A204.1 (cell line): ENCODE results near the gene ZNF521.

Source experiments
- FAIRE-seq: peaks from 2 replicates; lab custom pipeline; 2012; peaks lifted over from hg19 to GRCh38; lab: Jason Lieb, UNC

Gene ZNF521

DNA sequence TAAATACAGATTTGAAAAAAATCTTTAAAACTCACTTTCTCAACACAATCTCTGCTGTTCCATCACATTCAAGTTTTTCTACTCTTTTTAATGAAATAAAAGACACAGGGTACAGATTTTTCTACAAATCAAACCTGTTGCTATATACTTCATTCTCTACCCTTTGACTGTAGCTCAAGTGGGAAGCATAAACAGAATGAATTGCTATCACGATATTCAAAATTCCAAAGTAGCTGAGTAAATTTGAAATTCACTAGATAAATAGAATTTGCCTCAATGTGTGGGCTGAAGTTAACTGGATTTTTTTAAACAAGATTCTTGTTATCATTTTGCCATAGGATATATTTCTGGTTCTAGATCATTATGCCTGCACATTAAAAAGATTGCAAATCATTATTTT lies 185.9 kb downstream of the ZNF521 start:
- no peak for FAIRE-seq

DNA sequence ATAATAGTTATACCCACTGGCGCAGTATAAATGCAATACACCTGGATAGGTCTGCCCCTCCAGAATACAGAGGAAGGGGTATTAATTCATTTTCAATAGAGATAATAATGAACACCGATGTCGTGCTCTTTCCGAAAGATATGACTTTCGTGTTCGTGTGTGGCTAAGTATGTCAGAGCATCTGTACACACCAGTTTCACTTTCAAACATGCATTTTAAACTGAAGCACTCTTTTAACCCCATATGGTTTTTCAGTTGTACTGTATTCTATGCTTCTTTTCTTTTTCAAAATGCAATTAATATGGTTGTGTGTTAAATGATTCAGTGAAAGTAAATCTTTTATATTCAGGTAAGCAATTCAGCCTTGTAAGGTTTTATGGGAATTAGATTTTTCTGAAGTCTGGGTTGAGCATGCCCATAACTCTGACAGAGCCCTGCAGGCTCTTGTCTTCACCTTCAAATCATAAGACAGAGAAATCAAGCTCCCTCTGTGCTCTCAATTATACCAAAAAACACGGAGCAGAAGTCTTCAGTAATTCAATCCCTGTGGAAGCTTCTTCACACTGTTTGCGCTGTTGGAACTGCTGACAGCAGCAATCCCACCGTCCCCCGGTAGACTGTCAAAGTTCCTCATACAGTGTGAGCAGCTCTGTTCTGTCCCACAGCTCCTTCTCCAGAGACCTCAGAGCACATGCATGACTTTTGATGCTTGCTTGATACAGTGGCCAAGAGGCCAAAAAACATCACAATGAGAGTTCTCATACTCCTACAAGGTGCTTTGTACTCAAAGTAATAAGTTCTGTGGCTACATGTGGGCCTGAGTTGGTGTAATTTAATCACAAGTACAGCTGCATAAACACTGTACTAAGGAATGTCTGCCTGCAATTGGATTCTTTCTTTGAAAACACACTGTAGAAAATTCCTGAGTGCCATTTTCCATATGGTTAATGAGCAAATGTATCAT lies 186.8 kb downstream of the ZNF521 start:
- no peak for FAIRE-seq

DNA sequence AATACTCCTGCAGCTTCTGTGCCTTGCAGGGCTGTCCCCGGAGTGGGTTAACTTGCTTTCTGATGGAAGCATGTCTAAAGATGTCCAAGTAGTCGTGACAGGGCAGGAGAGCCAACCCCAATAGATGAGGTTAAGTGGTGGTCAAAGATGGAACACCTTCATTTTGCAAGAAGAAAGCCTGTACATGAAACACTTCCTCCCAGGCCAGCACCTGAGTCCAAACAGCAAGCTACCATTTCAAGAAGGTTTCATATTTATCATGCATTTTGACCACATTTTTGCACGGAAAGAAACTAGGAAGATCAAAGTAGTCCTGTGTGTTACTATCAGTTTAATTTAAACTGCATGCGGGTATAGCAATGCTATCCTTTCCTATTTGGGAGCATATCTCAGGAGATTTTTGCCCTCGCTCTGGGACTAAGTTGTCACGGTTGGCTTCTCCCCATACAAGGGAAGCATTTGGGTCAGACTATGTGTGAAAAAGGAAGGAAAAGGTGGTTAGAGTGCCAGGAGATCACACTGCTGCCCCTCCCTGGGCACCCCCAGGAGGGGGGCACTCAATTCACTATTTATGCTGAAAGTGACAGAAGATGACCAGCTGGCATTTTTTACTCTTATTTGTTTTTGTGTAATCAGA lies 187.6 kb downstream of the ZNF521 start:
- FAIRE-seq: no peak

DNA sequence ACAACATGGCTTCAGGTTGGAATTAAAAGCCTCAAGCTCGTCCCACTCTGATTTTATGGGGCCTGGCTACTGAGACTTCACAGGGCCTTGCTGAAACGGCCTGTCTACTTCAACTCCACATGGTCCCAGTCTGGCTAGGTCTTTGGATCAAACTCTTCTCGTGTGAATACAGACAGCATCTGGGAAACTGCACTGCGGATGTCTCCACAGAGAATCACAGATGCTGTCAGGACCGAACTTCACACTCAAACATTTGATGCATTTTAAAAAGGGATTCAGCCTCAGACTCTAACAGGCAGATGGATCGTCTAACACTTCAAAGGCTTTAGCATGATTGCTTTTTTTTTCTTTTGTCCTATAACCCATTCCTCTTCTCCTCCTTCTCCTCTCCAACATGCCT lies 198.5 kb downstream of the ZNF521 start:
- FAIRE-seq: no peak

DNA sequence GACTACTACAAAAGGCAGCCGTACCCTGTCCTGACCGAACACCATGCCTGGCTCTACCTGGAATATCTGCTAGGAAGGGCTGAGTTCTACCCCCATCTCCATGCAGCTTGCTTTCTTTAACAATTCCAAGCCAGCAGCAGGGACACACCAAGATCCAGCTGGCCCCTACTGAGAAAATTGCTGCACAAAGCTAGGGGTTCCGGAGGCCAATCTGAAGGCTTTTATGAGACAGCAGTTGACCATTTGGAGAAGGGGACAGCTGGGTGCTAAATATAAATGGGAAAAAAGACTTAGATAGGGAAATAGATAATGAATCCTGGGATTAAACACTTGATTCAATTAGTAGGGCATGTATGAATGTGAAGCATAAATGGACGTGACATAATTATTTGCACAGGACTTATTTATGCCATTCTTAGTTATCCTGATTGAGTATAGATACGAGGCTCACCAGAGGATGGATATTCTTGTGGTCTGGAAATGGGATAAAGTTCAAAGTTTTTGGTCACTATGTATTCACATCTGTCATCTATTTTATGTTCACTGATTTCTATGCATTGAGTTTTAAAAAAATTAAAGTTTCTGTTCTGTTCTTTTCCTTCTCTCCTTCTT lies 204.0 kb downstream of the ZNF521 start:
- FAIRE-seq: no peak

DNA sequence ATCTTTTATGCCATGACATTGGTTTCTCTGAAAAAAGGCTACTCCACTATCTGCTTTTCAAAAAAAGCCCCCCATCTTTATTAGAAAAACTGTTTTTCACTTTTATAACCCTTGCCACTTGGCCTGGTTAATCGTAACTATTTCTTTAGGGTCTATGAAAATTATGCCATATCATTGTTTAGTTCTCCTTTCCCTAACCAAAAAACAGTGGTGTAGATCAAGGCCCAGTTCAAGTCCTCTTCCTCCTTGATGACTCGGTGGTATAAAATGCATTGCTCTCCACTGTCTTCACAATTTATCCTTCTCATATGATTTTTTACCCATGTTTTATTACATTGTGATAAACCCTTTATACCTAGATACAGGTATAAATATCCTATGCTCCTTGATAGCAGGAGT lies 205.5 kb downstream of the ZNF521 start:
- no peak for FAIRE-seq

DNA sequence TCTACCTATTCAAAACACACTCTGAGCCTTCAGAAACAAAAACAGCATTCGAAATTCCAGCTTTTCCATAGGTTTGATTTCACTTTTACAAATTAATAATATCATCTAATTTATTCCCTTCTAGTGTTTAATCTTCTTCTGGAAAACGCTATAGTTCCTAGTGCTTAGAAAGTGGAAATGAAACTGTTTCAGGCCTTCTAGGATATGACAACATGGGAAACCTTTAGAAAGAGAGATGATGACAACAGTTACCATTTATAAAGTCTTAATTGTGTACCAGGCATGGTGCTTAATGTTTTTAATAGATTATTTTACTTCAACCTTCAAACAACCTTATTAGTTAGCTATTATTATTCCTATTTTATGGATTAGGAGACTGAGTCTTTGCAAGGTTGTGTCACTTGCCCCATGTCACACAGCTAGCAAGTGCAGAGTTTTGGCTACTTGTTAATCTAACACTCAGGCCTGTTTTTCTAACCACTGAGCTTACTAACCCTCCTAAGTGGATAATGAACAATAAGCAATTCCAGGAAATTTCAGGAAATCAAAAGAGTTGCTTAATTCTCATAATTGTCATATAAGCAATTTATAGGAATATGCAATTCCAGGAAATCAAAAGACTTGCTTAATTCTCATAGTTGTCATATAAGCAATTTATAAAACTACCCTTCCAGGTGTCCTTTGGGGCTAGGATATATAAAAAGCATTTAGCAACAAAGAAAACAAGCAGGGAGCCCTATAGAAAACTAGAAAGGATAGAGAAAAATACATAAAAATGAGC lies 206.0 kb downstream of the ZNF521 start:
- FAIRE-seq: no peak

DNA sequence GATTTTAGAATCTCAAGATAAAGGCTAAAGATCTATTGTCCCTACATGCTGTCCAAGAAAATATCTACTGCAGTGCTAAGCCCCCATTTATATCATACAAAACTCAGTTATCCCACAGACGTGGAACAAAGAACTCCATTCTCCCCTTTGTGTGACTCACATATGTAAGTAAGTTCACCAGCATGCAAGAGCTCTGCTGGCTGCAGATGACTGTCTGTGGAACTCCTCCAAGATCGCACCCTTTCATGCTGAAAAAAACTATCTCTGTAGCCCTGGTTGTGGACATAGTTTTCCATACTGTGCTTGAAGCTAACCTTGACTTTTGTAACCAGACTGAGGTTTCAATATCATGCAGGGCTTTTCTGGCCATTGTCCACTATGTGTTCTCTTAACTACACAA lies 207.1 kb downstream of the ZNF521 start:
- FAIRE-seq: no peak

DNA sequence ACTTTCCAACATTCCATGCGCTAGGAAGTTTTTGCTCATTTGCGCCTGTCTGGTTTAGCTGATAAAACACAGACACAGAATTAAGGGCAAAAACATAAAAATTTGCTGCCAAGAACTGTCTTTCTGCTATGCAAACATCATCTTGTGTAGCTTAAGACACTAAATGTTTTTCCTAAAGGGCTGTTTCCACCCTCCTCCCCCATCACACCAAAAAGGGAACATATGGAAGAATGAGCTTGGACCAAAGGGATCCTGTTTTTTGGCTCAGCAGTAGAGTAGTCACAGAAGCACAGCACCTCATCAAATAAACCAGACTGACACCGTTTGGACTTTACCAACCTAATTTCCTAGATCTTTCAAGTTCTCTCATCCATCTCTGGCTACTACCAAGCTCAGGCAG lies 210.1 kb downstream of the ZNF521 start:
- no peak for FAIRE-seq

DNA sequence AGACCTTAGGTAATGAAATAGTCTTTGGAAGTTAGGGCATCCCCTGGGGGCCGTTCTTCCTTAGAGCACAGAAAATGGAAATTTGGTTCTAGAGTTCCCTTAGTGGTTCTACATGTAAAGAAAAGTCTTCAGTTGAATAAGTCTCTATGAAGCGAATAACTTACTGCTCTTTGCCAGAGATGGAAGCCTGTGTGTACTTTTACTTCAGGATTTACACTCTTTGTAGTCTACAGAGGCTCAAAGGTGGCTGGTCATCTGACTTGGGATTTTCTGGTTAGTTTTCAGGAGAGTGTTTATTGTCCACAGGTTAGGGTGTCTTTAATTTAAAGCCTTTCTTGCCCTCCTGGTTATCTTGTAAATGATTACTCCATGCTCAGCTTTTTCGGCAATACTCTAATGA lies 210.6 kb downstream of the ZNF521 start:
- no peak for FAIRE-seq

DNA sequence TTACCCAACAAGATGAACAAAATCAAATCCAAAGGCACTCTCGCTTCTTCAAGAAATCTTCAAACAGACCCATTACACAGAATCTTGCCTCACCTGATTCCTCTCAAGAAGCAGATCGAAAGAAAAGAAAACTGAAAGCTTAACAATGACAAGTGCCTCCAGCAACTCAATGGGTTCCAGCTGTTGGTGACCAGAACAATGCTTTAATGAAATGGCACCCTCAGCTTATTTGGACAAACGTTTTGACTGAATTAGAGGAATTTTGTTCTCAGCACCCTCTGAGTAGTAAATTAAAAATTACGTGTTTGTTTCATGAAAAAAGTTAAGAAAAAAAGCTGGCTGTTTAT lies 211.0 kb downstream of the ZNF521 start:
- FAIRE-seq: no peak

DNA sequence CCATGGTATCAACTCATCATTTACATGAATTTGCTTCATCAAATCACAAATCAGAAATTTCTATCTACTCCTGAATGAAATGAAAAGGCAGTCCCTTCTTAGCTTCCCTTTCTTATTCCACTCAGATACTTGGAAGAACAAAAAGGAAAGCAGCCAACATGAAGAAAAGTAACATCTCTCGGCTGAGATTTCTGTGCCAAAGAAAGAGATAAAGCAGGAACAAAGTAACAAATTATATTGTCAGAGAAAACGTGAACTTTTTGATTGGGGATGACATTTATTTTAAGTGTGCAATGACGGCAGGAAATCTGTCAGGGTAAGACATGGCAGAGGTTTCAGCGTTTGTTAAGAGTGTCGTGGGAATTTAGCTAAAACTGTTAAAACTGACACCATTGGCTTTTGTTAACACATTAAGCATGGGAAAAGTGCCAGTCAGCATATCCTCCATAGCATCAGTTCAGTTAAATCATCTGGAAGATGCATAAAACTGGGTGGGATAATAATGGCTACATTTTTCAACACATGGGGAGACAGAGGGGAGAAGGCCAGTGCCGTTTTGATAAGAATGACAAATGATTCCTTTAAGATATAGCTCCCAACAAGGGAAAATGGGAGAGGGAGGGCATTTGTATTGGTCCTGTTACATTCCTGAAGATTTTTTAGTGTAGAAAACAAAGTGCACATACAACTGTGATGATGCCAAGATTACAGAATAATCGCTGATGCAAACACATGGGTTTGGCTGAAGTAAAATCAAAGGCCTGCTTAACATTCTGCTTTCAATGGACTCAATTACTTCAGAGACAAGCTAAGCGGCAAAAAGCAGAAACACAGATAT lies 211.6 kb downstream of the ZNF521 start:
- no peak for FAIRE-seq

DNA sequence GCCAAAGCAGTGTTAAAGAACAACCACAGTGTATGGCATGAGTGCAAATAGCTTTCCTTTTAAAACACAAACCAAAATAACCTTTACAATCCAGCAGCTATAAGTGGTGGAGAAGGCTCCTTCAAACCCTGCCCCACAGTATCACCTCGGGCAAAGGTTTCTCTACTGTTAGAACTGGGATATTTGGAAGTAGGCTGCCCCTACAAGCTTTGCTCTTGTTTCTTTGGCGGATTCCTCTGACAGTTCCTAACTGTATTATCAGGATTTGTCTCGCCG lies 214.8 kb downstream of the ZNF521 start:
- no peak for FAIRE-seq

DNA sequence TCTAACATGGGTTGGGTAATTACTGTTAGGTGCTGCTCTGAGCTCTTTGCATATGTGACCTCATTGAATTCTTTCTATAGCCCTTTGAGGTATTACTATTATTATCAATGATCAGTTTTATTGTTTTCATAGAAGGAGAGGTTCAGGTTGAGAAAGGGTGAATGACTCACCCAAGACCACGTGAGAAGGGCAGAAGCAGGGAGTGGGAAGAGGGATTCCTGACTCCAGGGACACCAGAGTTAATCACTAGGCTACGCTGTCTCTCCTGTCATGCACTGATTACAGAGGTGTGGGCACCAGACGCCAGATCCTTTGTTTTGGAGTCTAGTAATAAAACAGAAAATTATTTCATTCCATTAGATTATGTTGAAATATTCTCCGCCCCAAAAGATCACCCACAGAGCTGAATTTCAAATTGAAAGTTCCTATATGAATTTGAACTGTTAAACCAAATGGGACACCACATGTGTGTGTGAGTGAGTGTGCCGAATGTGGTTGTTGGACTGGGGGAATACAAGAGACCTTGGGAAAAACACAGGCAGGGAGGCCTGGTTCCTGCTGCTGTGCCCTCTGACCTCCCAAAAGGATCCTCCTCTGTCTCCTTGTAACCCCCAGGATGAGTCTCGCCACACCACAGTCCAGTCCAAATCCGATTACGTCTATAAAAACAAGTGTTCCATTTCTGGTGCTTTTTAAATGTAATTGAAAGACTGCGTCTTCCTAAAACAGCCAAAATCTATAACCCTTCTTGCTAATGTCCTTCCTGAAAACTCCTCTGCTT lies 215.4 kb downstream of the ZNF521 start:
- FAIRE-seq: no peak

DNA sequence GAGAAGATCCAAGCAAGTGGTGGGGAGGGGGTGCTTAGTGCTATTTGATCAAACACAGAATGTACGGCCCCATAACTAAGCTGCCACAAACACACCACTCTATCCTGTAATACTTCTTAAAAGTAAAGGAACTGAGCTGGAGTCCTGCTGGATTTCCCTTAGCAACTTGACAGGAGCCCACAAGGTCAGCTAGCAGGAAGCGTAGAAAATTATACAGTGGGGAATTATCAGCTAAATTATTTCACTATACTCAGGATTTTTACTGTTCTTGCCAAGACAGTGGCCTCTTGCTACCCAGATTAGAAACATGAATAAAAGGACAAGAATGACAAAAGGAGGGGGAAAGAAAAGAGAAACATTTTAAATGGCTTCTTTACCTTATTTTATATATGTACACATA lies 217.1 kb downstream of the ZNF521 start:
- FAIRE-seq: no peak

DNA sequence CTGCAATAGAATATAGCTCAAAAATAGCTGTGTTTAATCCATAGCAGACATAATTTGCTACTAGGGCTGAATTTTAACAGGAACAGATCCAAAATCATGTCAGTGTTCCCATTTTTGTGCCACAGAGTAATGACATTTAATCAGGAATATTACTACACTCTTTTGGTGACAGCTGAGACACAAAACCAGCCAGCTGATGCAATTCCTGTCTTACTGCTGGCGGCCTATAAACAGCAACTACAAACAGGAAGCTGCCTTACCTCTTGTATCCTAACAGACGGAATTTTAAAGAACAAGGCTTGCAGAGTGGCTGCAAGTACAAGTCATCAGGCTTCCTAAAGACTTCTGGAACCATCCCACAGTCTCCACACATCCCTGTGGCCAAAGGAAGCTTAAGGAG lies 218.1 kb downstream of the ZNF521 start:
- FAIRE-seq: no peak

DNA sequence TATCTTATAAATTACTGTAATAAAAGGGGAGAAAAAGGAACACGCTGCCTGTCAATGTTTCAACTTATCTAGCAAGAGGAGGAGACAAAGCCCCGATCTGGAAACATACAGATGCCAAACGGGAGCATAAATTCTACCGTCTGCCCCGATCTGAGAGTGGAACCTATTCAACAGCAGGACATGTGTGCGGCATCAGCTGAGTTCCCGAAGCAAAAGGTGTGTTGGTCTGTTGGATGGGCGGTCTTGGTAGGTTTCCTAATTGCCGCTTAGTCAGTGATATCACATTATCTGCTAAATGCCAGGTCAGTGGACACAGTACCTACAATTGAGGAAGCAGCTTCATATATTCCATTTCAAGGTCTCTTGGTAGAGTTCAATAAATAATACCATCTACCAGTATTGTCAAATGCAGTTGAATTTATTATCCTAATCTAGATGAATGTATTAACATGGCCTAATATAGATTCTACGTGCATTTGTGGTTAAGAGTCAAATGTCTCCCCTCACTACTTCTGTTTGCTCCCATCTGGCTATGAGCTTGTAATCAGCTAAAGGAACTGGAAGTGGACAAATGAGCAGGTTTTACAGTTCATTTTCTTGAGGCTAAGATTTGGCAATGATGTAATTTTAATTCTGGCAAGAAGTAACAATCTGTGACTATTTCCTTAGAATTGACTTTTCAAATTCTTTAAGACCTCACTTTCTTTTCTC lies 219.0 kb downstream of the ZNF521 start:
- FAIRE-seq: no peak

DNA sequence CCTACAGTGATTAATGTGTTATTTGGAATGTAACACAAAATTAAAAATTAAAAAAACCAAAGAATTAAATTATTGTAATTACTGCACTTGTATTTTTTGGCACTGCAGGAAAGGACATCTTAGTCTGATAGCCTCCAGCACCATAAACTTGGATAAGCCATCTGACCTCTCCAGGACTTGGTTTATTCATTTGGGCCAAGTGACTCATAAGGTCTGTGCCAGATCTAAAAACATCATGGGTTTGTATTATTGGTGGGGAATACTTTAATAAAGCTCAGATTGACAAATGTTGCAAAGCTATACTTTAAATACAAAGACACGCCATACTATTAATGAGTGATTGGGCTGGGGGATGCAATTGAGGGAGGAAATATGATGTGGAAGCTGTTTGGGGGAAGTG lies 225.2 kb downstream of the ZNF521 start:
- no peak for FAIRE-seq

DNA sequence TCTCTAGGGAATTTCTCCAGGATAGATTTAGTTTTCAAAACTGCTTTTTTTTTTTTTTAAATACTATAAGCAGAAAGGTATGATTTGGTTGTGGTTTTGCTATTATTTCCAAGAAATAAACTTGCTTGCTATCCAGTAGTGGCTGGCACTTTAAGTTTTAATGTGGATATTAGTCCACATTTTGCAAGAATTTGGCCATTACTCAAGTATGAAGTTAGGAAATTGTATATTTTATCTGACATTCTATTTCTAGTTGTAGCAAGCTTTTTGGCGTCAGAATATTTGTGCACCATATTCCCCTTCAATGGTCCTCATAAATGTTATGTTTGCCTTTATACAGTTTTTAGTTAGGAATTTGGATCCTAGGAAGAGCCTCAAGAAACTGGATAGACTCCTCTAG lies 226.3 kb downstream of the ZNF521 start:
- no peak for FAIRE-seq

DNA sequence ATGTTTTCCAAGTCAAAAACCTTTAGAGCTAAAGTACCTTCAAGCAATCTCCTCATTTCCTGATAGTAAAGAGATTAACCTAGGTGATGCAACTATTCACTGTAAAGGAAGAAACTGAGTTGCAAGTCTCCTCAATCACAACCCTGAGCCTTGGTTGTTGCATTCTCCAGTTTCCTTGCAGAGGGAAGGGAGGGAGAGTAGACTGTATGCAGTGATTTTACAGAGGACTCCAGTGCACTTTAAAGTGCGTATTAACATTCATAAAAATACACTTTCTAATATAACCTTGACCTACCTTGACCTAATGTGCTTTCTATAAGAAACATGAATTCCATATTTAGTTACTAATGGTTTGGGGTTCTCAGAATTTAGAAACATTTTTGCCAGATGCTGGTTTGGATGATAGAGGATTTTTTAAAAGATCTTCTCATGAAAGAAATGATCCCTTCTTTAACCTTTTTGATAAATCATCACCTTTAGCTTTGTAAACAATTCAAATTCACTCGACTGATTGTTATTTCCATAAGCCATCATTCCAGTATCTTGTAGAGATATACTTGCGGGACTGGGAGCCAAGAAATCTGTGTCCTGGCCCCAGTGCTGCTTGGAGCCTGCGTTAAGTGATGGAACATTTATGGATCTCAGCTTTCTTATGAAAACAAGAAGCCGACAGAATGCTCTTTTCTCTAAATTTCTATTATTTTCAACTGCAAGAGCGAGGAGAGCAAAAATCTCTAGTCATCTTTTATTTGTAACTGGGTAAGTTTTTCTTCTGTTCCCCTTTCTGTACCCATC lies 228.3 kb downstream of the ZNF521 start:
- no peak for FAIRE-seq
